ENCODE results near the gene MEIOSIN.

MEIOSIN gene

DNA sequence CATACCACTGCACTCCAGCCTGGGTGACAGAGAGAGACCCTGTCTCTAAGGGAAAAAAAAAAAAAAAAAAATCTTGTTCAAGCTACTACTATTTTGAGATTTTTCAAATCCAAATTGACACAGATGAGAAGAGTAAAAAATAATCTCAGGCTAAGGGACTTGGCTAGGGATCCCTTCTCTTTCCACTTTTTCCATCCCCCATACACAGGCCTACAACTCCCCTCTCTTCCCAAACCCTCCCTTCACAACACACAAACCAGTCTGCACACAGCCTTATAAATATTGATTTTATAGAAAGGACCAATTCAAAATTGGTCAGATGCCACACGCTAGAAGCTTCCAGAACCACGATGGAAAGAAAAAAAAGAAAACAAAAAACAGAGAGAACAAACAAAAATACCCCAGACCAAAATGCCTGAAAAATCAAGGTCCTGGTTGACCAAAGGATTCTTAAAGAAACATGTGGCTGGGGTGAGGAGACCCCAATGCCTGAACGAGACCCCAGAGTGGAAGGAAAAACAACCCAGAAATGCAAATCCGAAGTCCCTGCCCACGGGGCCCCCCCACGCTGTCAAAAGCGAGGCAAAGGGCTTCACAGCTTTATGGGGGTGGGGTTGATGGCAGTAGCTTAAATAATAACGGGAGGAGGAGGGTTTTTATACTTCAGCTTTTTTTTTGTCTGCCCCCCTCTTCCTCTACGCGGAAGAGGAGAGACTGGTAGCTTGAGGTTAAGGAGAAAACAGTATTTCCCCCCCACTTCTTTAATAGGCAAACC lies 22.7 kb upstream of the MEIOSIN start:
- TF ChIP-seq YY1 (IDR thresholded peaks at IDR 0.05; ENCODE audit: low read depth) (no peak), EGR1 (IDR thresholded peaks at IDR 0.05) (no peak), FOXM1 (IDR thresholded peaks at IDR 0.05; ENCODE audit: borderline replicate concordance, low read depth) (no peak), RAD21 (IDR thresholded peaks at IDR 0.05; ENCODE audit: low read depth) (no peak), NFIC (IDR thresholded peaks at IDR 0.05) (no peak), TAF1 (IDR thresholded peaks at IDR 0.05; ENCODE audit: low read depth) (no peak), TEAD4 (IDR thresholded peaks at IDR 0.05) (no peak)
- TF ChIP-seq, protein P1, sequence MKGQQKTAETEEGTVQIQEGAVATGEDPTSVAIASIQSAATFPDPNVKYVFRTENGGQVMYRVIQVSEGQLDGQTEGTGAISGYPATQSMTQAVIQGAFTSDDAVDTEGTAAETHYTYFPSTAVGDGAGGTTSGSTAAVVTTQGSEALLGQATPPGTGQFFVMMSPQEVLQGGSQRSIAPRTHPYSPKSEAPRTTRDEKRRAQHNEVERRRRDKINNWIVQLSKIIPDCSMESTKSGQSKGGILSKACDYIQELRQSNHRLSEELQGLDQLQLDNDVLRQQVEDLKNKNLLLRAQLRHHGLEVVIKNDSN (IDR thresholded peaks at IDR 0.05): no peak
- TF ChIP-seq, protein P2, sequence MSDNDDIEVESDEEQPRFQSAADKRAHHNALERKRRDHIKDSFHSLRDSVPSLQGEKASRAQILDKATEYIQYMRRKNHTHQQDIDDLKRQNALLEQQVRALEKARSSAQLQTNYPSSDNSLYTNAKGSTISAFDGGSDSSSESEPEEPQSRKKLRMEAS (IDR thresholded peaks at IDR 0.05): no peak

DNA sequence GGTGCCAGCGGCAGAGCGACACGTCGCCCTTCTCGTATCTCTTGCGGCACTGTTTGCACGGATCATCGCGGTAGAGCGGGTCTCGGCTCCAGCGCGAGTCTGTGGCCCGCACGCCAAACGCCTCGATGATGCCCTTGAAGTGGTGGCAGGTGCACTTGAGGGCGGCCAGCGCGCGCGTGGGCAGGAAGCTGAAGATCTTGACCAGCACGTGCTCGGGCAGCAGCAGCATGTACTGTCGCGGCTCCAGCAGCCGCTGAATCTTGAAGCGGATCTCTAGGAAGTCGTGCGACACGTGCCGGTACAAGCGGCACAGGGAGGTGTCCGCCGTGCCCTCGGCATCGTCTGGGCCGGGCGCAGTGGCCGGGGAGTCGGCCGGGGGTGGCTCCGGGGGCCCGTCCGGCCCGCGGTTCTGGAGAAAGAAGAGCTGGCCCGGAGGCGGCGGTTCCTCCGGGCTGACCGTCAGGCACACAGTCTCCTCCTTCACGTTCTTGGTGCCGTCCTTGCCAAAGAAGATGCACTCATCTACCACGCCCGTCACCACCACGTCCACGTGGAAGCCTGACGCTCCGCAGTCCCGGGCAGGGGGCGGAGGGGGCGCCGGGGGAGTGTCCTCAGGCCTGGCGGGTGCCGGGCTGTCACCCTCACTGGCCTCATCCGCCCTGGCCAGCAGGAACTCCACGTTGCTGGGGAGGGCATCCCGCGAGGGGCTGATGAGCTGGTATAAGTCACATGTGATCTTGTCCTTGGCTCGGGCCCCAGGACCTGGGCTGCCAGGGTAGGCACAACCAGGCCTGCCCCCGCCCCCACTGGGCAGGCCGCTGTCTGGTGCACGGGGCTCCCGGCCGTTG lies 21.2 kb upstream of the MEIOSIN start:
- TF ChIP-seq CEBPB (IDR thresholded peaks at IDR 0.05): no peak
- TF ChIP-seq NFIC (IDR thresholded peaks at IDR 0.05): no peak
- TF ChIP-seq RAD21 (IDR thresholded peaks at IDR 0.05; ENCODE audit: low read depth): no peak

DNA sequence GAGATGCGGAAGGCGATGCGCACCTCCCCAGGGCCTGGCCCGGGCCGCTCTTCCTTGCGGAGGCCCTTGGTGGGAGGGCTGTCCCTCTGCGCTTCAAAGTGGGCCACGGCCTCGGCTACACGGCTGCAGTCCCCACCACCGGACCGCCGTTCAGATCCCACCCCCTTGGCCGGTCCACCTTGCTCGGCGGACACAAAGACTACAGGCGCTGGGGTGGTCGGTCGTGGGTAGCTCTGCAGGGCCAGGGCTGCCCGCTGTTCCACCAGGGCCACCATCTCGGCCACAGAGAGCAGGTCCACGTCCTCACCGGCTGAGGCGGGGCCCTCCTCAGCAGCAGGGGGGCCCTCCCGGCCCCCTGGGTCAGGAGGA lies 20.6 kb upstream of the MEIOSIN start:
- TF ChIP-seq YY1 (IDR thresholded peaks at IDR 0.05; ENCODE audit: low read depth) (no peak), EGR1 (IDR thresholded peaks at IDR 0.05) (no peak), NFIC (IDR thresholded peaks at IDR 0.05) (no peak), TCF12 (IDR thresholded peaks at IDR 0.05; ENCODE audit: low read depth) (no peak), TAF1 (IDR thresholded peaks at IDR 0.05; ENCODE audit: low read depth) (no peak), FOXM1 (IDR thresholded peaks at IDR 0.05; ENCODE audit: borderline replicate concordance, low read depth) (no peak), TEAD4 (IDR thresholded peaks at IDR 0.05) (no peak), EP300 (IDR thresholded peaks at IDR 0.05; ENCODE audit: borderline replicate concordance) (no peak), CREB1 (IDR thresholded peaks at IDR 0.05; ENCODE audit: low read depth) (no peak), ZBTB7A (IDR thresholded peaks at IDR 0.05; ENCODE audit: low read depth) (no peak), RAD21 (IDR thresholded peaks at IDR 0.05; ENCODE audit: low read depth) (no peak)
- TF ChIP-seq, protein P3, sequence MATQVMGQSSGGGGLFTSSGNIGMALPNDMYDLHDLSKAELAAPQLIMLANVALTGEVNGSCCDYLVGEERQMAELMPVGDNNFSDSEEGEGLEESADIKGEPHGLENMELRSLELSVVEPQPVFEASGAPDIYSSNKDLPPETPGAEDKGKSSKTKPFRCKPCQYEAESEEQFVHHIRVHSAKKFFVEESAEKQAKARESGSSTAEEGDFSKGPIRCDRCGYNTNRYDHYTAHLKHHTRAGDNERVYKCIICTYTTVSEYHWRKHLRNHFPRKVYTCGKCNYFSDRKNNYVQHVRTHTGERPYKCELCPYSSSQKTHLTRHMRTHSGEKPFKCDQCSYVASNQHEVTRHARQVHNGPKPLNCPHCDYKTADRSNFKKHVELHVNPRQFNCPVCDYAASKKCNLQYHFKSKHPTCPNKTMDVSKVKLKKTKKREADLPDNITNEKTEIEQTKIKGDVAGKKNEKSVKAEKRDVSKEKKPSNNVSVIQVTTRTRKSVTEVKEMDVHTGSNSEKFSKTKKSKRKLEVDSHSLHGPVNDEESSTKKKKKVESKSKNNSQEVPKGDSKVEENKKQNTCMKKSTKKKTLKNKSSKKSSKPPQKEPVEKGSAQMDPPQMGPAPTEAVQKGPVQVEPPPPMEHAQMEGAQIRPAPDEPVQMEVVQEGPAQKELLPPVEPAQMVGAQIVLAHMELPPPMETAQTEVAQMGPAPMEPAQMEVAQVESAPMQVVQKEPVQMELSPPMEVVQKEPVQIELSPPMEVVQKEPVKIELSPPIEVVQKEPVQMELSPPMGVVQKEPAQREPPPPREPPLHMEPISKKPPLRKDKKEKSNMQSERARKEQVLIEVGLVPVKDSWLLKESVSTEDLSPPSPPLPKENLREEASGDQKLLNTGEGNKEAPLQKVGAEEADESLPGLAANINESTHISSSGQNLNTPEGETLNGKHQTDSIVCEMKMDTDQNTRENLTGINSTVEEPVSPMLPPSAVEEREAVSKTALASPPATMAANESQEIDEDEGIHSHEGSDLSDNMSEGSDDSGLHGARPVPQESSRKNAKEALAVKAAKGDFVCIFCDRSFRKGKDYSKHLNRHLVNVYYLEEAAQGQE (IDR thresholded peaks at IDR 0.05; ENCODE audit: low read depth): no peak
- TF ChIP-seq, protein P1 (IDR thresholded peaks at IDR 0.05): no peak

DNA sequence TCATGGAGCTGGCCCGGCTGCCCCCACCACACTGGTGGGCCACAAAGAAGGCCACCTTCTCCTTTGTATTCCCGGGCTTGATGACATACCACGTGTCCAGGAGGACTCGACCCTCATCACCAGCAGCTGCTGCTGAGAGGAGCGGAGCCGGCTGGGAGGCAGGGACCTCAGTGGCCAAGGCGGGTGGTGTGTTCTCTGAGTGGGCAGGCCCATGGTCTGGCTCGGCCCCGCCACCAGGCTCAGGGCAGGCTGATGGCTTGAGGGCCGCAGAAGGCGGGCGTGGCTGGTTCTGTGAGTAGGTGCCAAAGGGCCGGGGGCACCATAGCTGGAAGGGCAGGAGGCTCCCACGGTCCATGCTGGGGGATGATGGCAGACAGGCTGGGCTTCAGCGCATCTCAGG lies 20.1 kb upstream of the MEIOSIN start:
- TF ChIP-seq TEAD4 (IDR thresholded peaks at IDR 0.05): no peak
- no peak for TF ChIP-seq RAD21 (IDR thresholded peaks at IDR 0.05; ENCODE audit: low read depth)
- TF ChIP-seq TAF1 (IDR thresholded peaks at IDR 0.05; ENCODE audit: low read depth): no peak
- TF ChIP-seq CREB1 (IDR thresholded peaks at IDR 0.05; ENCODE audit: low read depth): no peak

DNA sequence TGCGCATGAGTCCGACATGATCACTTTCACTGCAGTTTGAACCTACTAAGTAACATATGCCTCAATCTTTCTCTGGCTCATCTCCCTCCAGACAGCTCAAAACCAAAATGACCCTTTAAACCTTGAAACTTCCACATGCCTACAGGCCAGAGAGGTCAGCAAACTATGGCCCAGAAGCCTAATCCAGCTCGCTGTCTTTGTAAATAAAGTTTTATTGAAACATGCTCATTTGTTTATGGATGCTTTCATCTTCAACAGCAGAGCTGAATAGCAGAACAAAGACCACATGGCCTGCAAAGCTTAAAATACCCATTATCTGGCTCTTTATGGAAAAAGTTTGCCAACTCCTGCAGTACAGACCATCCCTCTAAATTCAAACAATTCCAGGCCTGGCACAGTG lies 18.1 kb upstream of the MEIOSIN start:
- no peak for TF ChIP-seq TAF1 (IDR thresholded peaks at IDR 0.05; ENCODE audit: low read depth)
- no peak for TF ChIP-seq YY1 (IDR thresholded peaks at IDR 0.05; ENCODE audit: low read depth)
- TF ChIP-seq, protein P3 (IDR thresholded peaks at IDR 0.05; ENCODE audit: low read depth): no peak
- TF ChIP-seq, protein P2 (IDR thresholded peaks at IDR 0.05): no peak
- no peak for TF ChIP-seq ZBTB7A (IDR thresholded peaks at IDR 0.05; ENCODE audit: low read depth)
- TF ChIP-seq EGR1 (IDR thresholded peaks at IDR 0.05): no peak
- TF ChIP-seq FOXM1 (IDR thresholded peaks at IDR 0.05; ENCODE audit: borderline replicate concordance, low read depth): no peak
- TF ChIP-seq CREB1 (IDR thresholded peaks at IDR 0.05; ENCODE audit: low read depth): no peak
- TF ChIP-seq TEAD4 (IDR thresholded peaks at IDR 0.05): no peak
- no peak for TF ChIP-seq RAD21 (IDR thresholded peaks at IDR 0.05; ENCODE audit: low read depth)
